MCF 10A (cell line): ENCODE data around the gene PGC. TPM values are rescaled to one million over a fixed set of nuclear protein-coding genes. Genes with fewer than 3 reads are reported as not detected.

Experiments
- BruUV-seq: library from RNA; stranded (reverse); fragments of 400-500 nt; replicated peaks from 2 replicates; lab custom pipeline; 2021; lab: Mats Ljungman, UMichigan
- CTCF ChIA-PET: fragments of 300-600 bp; sonication (Branson Sonifier 250); formaldehyde crosslinking; extraction: SDS; loops from one replicate; lab custom pipeline; 2021; ENCODE audit warnings: antibody characterized with exemption, inconsistent platforms; lab: Yijun Ruan, JAX
- POLR2A ChIA-PET: fragments of 300-600, 350-650 bp; sonication (Branson Sonifier 250); formaldehyde crosslinking; extraction: SDS; loops from one replicate; lab custom pipeline; 2020; ENCODE audit warnings: antibody characterized with exemption, inconsistent platforms; lab: Yijun Ruan, JAX
- DNase-seq: peaks from one replicate; pipeline ENCODE4 v3.0.0-alpha.2; 2018; ENCODE audit not compliant: unreplicated experiment
- H3K27ac Mint-ChIP-seq: one replicate; pipeline ENCODE4 v1.8.0; 2022; ENCODE audit warnings: mild to moderate bottlenecking, low read depth, mixed read lengths; ENCODE audit not compliant: unreplicated experiment
- H3K27me3 Mint-ChIP-seq: one replicate; pipeline ENCODE4 v1.8.0; 2022; ENCODE audit warnings: mixed read lengths; ENCODE audit not compliant: insufficient read depth, unreplicated experiment
- H3K36me3 Mint-ChIP-seq: one replicate; pipeline ENCODE4 v1.8.0; 2022; ENCODE audit warnings: mild to moderate bottlenecking, moderate library complexity, mixed read lengths; ENCODE audit not compliant: insufficient read depth, unreplicated experiment
- H3K4me1 Mint-ChIP-seq: one replicate; pipeline ENCODE4 v1.8.0; 2022; ENCODE audit warnings: mixed read lengths; ENCODE audit not compliant: insufficient read depth, unreplicated experiment
- H3K4me3 Mint-ChIP-seq: one replicate; pipeline ENCODE4 v1.8.0; 2022; ENCODE audit warnings: mild to moderate bottlenecking, moderate library complexity, mixed read lengths; ENCODE audit not compliant: unreplicated experiment
- H3K9me3 Mint-ChIP-seq: one replicate; pipeline ENCODE4 v1.8.0; 2022; ENCODE audit warnings: mixed read lengths; ENCODE audit not compliant: unreplicated experiment
- intact Hi-C: fragments of 100-400 bp; cut with micrococcal nuclease; formaldehyde crosslinking; loops from 2 replicates; pipeline ENCODE4 v1.14.1; 2022
- total RNA-seq: library from RNA; stranded (reverse); gene quantifications from 2 replicates; pipeline ENCODE4 v1.2.3, GENCODE V29; 2022
- TF ChIP-seq, protein P1 (sequence below): fragments of 200-600 bp; IDR thresholded peaks from one replicate; pipeline ENCODE4 v1.8.0; 2022; ENCODE audit warnings: antibody characterized with exemption, mild to moderate bottlenecking; ENCODE audit not compliant: unreplicated experiment

PGC gene
- total RNA-seq, 1 experiment from 2014 or later, result not detected

DNA sequence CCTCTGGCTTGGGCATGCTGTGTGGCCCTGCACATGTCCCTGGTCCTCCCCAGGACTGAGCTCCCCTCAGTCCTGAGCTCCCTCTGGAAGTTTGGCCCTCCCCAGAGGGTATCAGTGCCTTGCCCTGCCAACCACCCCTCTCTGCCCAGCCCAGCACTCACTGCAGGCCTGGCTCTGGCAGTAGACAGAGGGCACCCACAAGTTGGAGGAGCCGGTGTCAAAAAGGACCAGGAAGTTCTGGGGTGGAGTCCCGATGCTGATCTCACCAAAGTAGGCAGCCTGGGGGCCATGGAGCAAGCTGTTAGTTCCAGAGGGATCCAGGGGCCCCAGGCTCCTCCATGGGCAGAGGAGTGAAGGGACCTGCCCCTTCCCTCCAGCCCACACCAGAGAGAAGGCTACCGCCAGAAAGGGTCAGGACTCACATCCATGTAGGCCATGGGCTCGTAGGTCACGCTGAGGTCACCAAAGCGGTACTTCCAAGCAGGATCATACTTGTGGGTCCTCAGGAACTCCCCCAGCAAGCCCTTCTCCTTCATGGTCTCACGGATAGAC, 2.9 kb downstream of the PGC start:
- no peaks in the 10 kb centered on the region for H3K36me3 Mint-ChIP-seq
- ChIA-PET POLR2A (no interaction called here), CTCF (no interaction called here)
- H3K27ac Mint-ChIP-seq, result no peak overlapping the region
- H3K4me3 Mint-ChIP-seq, result no peak overlapping the region
- no peaks in the 10 kb centered on the region for H3K27me3 Mint-ChIP-seq
- H3K4me1 Mint-ChIP-seq, result peaks cover 16% of the 10 kb centered on the region
- no peak for DNase-seq
- H3K9me3 Mint-ChIP-seq, result no peaks in the 10 kb centered on the region
- intact Hi-C loops, result no loop called here
- TF ChIP-seq, protein P1, sequence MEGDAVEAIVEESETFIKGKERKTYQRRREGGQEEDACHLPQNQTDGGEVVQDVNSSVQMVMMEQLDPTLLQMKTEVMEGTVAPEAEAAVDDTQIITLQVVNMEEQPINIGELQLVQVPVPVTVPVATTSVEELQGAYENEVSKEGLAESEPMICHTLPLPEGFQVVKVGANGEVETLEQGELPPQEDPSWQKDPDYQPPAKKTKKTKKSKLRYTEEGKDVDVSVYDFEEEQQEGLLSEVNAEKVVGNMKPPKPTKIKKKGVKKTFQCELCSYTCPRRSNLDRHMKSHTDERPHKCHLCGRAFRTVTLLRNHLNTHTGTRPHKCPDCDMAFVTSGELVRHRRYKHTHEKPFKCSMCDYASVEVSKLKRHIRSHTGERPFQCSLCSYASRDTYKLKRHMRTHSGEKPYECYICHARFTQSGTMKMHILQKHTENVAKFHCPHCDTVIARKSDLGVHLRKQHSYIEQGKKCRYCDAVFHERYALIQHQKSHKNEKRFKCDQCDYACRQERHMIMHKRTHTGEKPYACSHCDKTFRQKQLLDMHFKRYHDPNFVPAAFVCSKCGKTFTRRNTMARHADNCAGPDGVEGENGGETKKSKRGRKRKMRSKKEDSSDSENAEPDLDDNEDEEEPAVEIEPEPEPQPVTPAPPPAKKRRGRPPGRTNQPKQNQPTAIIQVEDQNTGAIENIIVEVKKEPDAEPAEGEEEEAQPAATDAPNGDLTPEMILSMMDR, result no peak
- no TSS peak for BruUV-seq

DNA sequence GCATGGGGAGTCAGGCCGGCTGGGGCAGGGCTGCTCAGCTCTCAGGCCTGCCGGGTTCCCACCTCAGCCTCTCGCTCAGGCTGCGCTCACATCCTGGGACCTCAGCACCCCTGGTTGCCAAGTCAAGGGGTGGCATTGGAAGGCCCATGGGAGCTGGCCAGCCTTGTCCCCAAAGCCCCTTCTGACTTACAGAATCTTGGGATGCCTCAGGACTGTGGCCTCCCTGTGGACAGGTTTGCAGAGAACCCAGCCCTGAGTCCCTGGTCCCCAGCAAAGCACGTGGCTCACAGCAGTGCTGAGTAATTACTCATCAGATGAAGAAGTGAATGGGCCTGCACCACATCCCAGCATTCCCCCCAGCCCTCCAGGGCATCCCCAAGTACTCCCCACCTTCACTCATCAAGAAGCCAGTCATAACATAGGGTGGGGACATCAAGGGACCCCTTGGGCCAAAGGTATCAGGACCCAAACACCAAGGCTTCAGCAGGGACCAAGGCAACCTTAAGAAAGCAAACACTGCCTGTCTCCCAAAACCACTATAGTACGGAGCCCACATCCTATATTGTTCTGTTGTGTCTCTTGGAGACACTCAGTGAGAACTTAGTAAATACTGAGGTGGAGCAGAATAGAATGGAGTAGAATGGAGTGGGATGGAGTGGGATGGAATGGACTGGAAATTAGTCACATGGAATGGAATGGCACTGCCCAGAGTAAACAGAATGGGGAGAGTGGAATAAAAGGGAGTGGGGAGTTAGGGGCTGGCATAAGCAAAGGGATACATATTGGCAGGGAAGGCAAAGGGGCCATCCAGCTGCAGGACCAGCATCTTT, 3.6 kb downstream of the PGC start:
- CTCF ChIA-PET, result no interaction called here
- Mint-ChIP-seq H3K4me3 (no peak overlapping the region), H3K27ac (no peak overlapping the region), H3K36me3 (no peaks in the 10 kb centered on the region), H3K27me3 (no peaks in the 10 kb centered on the region), H3K9me3 (no peaks in the 10 kb centered on the region), H3K4me1 (peaks cover 16% of the 10 kb centered on the region)
- no TSS peak for BruUV-seq
- no peak for DNase-seq
- intact Hi-C loops, result no loop called here
- TF ChIP-seq, protein P1, result no peak
- POLR2A ChIA-PET, result no interaction called here

DNA sequence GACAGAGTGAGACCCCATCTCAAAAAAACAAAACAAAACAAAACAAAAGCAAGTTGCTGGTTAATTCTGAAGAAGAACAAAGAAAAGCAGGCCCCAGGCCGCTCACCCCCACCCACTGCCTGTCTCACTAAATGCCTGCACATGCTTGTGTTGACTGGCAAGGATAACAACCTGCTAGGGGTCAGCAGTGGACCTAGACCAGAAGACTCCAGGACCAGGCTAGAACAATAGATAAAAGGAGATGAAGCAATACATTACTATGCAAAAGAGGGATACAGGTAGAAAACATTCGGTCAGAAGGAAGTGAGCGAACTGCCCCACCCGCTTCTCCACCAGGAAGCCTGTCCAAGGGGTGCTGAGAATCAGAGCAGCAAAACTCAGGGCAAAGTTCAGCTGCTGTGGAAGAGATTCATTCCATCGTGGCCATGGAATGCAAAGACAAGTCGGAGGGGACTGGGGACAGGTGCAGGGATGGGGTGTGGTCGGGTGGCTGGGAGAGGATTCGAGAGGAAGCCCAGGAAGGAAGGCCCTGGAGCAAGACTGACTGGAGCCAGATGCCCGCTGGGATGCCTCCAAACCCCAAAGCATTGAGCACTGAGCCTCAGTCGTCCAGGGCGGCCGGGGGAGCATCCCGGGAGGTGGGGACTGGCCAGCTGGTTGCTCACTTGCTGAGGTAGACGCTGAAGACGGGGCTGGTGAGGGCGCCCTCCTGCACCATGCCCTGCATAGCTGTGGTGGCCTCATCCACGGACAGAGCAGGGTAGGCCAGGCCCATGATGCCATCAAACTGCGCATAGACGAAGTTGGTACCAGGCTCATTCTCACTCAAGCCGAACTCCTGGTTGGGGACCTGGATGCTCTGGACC, 5.3 kb downstream of the PGC start:
- H3K27me3 Mint-ChIP-seq, result no peaks in the 10 kb centered on the region

More for the DNA sequence above, 5.3 kb downstream of the PGC start:
- ChIA-PET POLR2A (interaction anchor here (1.5 kb wide), 1 partner anchor 24 kb away, joined by 5 read pairs; no protein-coding TSS in a partner anchor), CTCF (interaction anchor here (0.6 to 2.0 kb wide), 2 partner anchors 34 to 332 kb away, joined by 3 to 10 read pairs; no protein-coding TSS in a partner anchor)
- Mint-ChIP-seq H3K4me1 (peaks cover 6% of the 10 kb centered on the region), H3K27ac (no peak overlapping the region), H3K36me3 (no peaks in the 10 kb centered on the region), H3K4me3 (no peak overlapping the region), H3K9me3 (no peaks in the 10 kb centered on the region)
- peak; percentile 24 for DNase-seq
- intact Hi-C loops, result no loop called here
- TF ChIP-seq, protein P1, result no peak
- BruUV-seq, result no TSS peak
